Measurements from ENCODE around the gene CUBN. TPM values are rescaled to one million over a fixed set of nuclear protein-coding genes. Genes with fewer than 3 reads are reported as not detected.

The CUBN gene
- total RNA-seq, 1 donor from 2014 or later: 6.8 TPM

DNA sequence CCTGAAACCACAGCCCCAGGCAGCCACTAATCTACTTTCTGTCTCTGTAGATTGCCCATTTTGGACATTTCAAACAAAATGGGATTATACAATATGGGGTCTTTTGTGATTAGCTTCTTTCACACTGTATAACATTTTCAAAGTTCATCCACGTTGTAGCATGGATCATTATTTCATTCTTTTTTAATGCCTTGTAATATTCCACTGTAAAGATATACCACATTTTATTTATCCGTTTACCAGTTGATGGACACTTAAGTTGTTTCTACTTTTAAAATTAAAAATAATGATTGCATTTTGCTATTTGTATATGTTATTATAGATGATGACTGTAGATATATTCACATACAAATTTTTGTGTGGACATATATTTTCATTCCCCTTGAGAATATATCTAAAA is 60.7 kb downstream of the CUBN start:
- intact Hi-C loops (cut with DNase I): no loop called here

DNA sequence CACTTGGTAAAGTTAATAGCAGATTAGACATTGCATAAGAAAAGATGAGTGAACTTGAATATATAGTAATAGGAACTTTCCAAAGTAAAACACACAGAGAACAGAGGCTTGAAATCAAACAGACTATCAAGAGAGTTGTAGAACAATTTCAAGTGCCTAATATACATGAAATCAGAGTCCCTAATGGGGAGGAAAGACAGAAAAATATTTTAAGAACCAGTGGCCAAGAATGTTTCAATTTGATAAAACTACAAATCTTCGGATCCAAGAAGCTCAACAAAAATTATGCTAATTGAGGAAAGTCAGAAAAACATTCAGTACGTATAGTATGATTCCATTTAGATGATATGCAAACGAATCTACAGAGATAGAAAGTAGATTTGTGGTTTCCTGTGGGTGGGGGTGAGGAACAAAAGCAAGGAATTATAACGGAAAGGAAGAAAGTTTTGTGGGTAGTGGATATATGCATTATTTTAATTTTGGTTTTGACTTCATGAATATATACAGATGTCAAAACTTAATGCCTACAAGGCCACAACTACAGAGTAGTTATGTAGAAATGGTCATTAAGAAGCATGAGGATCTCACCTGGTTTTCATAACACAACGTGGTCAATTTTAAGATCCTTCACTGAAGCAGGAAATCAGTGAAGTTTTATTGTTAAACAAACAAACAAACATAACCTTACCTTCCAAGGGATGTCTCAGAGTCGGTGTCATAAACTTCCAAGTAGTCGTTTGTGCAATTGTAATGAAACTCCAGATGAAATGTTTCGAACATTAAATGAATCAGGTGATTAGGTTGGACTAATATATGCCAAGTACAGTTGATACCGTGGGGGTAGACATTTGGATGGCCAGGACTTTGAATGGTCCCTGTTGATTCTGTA is 62.0 kb downstream of the CUBN start:
- H3K9me3 ChIP-seq: no peaks in the 10 kb centered on the region
- TF ChIP-seq, protein P1, sequence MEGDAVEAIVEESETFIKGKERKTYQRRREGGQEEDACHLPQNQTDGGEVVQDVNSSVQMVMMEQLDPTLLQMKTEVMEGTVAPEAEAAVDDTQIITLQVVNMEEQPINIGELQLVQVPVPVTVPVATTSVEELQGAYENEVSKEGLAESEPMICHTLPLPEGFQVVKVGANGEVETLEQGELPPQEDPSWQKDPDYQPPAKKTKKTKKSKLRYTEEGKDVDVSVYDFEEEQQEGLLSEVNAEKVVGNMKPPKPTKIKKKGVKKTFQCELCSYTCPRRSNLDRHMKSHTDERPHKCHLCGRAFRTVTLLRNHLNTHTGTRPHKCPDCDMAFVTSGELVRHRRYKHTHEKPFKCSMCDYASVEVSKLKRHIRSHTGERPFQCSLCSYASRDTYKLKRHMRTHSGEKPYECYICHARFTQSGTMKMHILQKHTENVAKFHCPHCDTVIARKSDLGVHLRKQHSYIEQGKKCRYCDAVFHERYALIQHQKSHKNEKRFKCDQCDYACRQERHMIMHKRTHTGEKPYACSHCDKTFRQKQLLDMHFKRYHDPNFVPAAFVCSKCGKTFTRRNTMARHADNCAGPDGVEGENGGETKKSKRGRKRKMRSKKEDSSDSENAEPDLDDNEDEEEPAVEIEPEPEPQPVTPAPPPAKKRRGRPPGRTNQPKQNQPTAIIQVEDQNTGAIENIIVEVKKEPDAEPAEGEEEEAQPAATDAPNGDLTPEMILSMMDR (IDR thresholded peaks at IDR 0.05): no peak
- H3K36me3 ChIP-seq: no peaks in the 10 kb centered on the region
- no peak overlapping the region for H3K4me3 ChIP-seq
- no peak for DNase-seq (ENCODE audit: low spot score in 2 of 2)
- no peaks in the 10 kb centered on the region for H3K27me3 ChIP-seq
- H3K4me1 ChIP-seq: peaks cover 4 to 26% of the 10 kb centered on the region in 2 donors
- intact Hi-C loops (cut with DNase I): no loop called here
- H3K27ac ChIP-seq: no peak overlapping the region

More for the DNA sequence above, 60.7 kb downstream of the CUBN start:
- peaks cover 0 to 13% of the 10 kb centered on the region in 2 donors for H3K4me1 ChIP-seq
- no peak overlapping the region for H3K27ac ChIP-seq
- TF ChIP-seq, protein P1 (IDR thresholded peaks at IDR 0.05): no peak
- no peaks in the 10 kb centered on the region for H3K9me3 ChIP-seq
- no peaks in the 10 kb centered on the region for H3K36me3 ChIP-seq
- no peaks in the 10 kb centered on the region for H3K27me3 ChIP-seq
- no peak for DNase-seq (ENCODE audit: low spot score in 2 of 2)
- H3K4me3 ChIP-seq: no peak overlapping the region

DNA sequence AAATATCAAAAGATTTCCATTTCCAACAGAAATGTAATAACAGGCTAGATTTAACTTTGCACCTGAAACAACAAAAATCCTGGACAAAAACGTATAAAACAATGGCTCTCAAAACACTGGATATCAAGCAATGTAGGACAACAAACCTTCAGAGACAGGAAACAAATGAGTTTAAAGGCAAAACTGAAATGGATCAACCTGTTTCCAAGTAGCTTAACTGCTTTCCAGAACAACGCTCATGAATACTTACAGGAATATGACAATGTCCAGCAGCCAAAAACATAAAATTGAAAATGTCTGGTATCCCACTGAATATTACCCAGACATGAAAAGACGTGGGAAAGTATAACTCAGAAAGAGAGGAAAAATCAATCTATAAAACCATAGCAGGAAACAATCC is 62.8 kb downstream of the CUBN start:
- H3K27ac ChIP-seq: peak overlapping the region in 1 of 2 donors; percentile 21
- H3K27me3 ChIP-seq: no peaks in the 10 kb centered on the region
- TF ChIP-seq, protein P1 (IDR thresholded peaks at IDR 0.05): no peak
- no peaks in the 10 kb centered on the region for H3K36me3 ChIP-seq
- peaks cover 6 to 24% of the 10 kb centered on the region in 2 donors for H3K4me1 ChIP-seq
- H3K4me3 ChIP-seq: peak overlapping the region in 1 of 2 donors; percentile 0
- DNase-seq (ENCODE audit: low spot score in 2 of 2): no peak
- intact Hi-C loops (cut with DNase I): no loop called here
- H3K9me3 ChIP-seq: no peaks in the 10 kb centered on the region

- no peak overlapping the region for H3K27ac ChIP-seq
- peak overlapping the region in 1 of 2 donors; percentile 0 for H3K4me3 ChIP-seq
- no peaks in the 10 kb centered on the region for H3K27me3 ChIP-seq
- no peaks in the 10 kb centered on the region for H3K9me3 ChIP-seq
- peaks cover 6 to 29% of the 10 kb centered on the region in 2 donors for H3K4me1 ChIP-seq
- intact Hi-C loops (cut with DNase I): no loop called here
- TF ChIP-seq, protein P1 (IDR thresholded peaks at IDR 0.05): no peak
- no peaks in the 10 kb centered on the region for H3K36me3 ChIP-seq
- no peak for DNase-seq (ENCODE audit: low spot score in 2 of 2)
Observed at GRCh38 chr10:17066000-17066399, 63.6 kb downstream of the CUBN start.

GRCh38 chr10:17065273-17065672 is 64.3 kb downstream of the CUBN start:
- Histone ChIP-seq H3K36me3 (no peaks in the 10 kb centered on the region), H3K27ac (no peak overlapping the region), H3K4me3 (no peak overlapping the region), H3K9me3 (no peaks in the 10 kb centered on the region), H3K27me3 (no peaks in the 10 kb centered on the region), H3K4me1 (peaks cover 6 to 29% of the 10 kb centered on the region in 2 donors)
- DNase-seq (ENCODE audit: low spot score in 2 of 2): no peak
- intact Hi-C loops (cut with DNase I): no loop called here
- TF ChIP-seq, protein P1 (IDR thresholded peaks at IDR 0.05): no peak

Data from ascending aorta (tissue), 2 donors.